Astrocyte (in vitro differentiated cells and primary cell): Measurements from ENCODE around the gene SYTL2. TPM values are rescaled to one million over a fixed set of nuclear protein-coding genes. Genes with fewer than 3 reads are reported as not detected.

Experiments
- DNase-seq: peaks from one replicate; pipeline ENCODE4 v3.0.0-alpha.2; 2010; ENCODE audit warnings: low read depth
- FAIRE-seq: peaks from 2 replicates; lab custom pipeline; 2011; peaks lifted over from hg19 to GRCh38; lab: Jason Lieb, UNC
- H2AFZ ChIP-seq: 2 replicates; pipeline ENCODE4 v1.6.0; 2012; ENCODE audit warnings: low read depth, low read length, inconsistent platforms
- H3K27ac ChIP-seq: 2 replicates; pipeline ENCODE4 v1.5.1; 2011; ENCODE audit warnings: low read depth, low read length, inconsistent platforms
- H3K27me3 ChIP-seq: 2 replicates; pipeline ENCODE4 v1.6.0; 2011; ENCODE audit warnings: low read length, inconsistent platforms; ENCODE audit not compliant: insufficient read depth
- H3K36me3 ChIP-seq: 2 replicates; pipeline ENCODE4 v1.5.1; 2011; ENCODE audit warnings: low read length, inconsistent platforms; ENCODE audit not compliant: insufficient read depth
- H3K4me1 ChIP-seq: 2 replicates; pipeline ENCODE4 v1.5.1; 2011; ENCODE audit warnings: low read length, inconsistent platforms; ENCODE audit not compliant: insufficient read depth
- H3K4me2 ChIP-seq: 2 replicates; pipeline ENCODE4 v1.6.0; 2012; ENCODE audit warnings: low read length, inconsistent platforms
- H3K4me3 ChIP-seq: 2 replicates; pipeline ENCODE4 v1.5.1; 2011; ENCODE audit warnings: low read depth, mild to moderate bottlenecking, low read length, inconsistent platforms; ENCODE audit not compliant: insufficient read depth
- H3K79me2 ChIP-seq: 2 replicates; pipeline ENCODE4 v1.6.0; 2012; ENCODE audit warnings: mild to moderate bottlenecking, low read length, inconsistent platforms; ENCODE audit not compliant: insufficient read depth
- H3K9ac ChIP-seq: 2 replicates; pipeline ENCODE4 v1.6.0; 2012; ENCODE audit warnings: mild to moderate bottlenecking, low read length, inconsistent platforms
- H3K9me3 ChIP-seq: 2 replicates; pipeline ENCODE4 v1.5.1; 2012; ENCODE audit warnings: low read depth, mild to moderate bottlenecking, low read length, inconsistent platforms; ENCODE audit not compliant: insufficient read depth
- H4K20me1 ChIP-seq: 2 replicates; pipeline ENCODE4 v1.6.0; 2012; ENCODE audit warnings: low read length, inconsistent platforms; ENCODE audit not compliant: insufficient read depth
- H3K27ac Mint-ChIP-seq: one replicate; pipeline ENCODE4 v1.8.0; 2021; ENCODE audit warnings: mild to moderate bottlenecking, mixed read lengths; ENCODE audit not compliant: unreplicated experiment
- H3K27me3 Mint-ChIP-seq: one replicate; pipeline ENCODE4 v1.8.0; 2021; ENCODE audit warnings: low read depth, mixed read lengths; ENCODE audit not compliant: unreplicated experiment
- H3K36me3 Mint-ChIP-seq: one replicate; pipeline ENCODE4 v1.8.0; 2021; ENCODE audit warnings: low read depth, mixed read lengths; ENCODE audit not compliant: unreplicated experiment
- H3K4me1 Mint-ChIP-seq: one replicate; pipeline ENCODE4 v1.8.0; 2021; ENCODE audit warnings: low read depth, mixed read lengths; ENCODE audit not compliant: unreplicated experiment
- H3K4me3 Mint-ChIP-seq: one replicate; pipeline ENCODE4 v1.8.0; 2021; ENCODE audit warnings: mild to moderate bottlenecking, moderate library complexity, mixed read lengths; ENCODE audit not compliant: unreplicated experiment
- H3K9me3 Mint-ChIP-seq: one replicate; pipeline ENCODE4 v1.8.0; 2021; ENCODE audit warnings: mild to moderate bottlenecking, mixed read lengths; ENCODE audit not compliant: unreplicated experiment
- EZH2 ChIP-seq: IDR thresholded peaks from 2 replicates; pipeline ENCODE4 v1.6.1; 2012; ENCODE audit warnings: mild to moderate bottlenecking, low read length, inconsistent platforms; ENCODE audit not compliant: insufficient read depth
- total RNA-seq: library from RNA; stranded (reverse); gene quantifications from 2 replicates; pipeline ENCODE4 v1.2.1, GENCODE V29; 2021
- TF ChIP-seq, protein P1 (sequence below): IDR thresholded peaks from 2 replicates; pipeline ENCODE4 v1.5.1; 2011; ENCODE audit warnings: low read depth, mild to moderate bottlenecking, inconsistent platforms, low read length, moderate library complexity; ENCODE audit not compliant: insufficient read depth

SYTL2 gene
- total RNA-seq, 1 donor from 2014 or later: 36.9 TPM

- no peaks in the 10 kb centered on the region for H3K27me3 ChIP-seq
- no peak overlapping the region for H3K9ac ChIP-seq
- H3K4me3 Mint-ChIP-seq: no peak overlapping the region
- H3K27ac Mint-ChIP-seq: peak overlapping the region; percentile 37
- FAIRE-seq (no peak), DNase-seq (no peak)
- no peak overlapping the region for H3K27ac ChIP-seq
- no peak for TF ChIP-seq EZH2
- TF ChIP-seq, protein P1, sequence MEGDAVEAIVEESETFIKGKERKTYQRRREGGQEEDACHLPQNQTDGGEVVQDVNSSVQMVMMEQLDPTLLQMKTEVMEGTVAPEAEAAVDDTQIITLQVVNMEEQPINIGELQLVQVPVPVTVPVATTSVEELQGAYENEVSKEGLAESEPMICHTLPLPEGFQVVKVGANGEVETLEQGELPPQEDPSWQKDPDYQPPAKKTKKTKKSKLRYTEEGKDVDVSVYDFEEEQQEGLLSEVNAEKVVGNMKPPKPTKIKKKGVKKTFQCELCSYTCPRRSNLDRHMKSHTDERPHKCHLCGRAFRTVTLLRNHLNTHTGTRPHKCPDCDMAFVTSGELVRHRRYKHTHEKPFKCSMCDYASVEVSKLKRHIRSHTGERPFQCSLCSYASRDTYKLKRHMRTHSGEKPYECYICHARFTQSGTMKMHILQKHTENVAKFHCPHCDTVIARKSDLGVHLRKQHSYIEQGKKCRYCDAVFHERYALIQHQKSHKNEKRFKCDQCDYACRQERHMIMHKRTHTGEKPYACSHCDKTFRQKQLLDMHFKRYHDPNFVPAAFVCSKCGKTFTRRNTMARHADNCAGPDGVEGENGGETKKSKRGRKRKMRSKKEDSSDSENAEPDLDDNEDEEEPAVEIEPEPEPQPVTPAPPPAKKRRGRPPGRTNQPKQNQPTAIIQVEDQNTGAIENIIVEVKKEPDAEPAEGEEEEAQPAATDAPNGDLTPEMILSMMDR: peak; percentile 35
- no peaks in the 10 kb centered on the region for H3K36me3 ChIP-seq
- H2AFZ ChIP-seq: no peak overlapping the region
- peaks cover 30% of the 10 kb centered on the region for H3K4me1 Mint-ChIP-seq
- H3K9me3 Mint-ChIP-seq: peaks cover 10% of the 10 kb centered on the region
- no peaks in the 10 kb centered on the region for H3K9me3 ChIP-seq
- H3K79me2 ChIP-seq: no peaks in the 10 kb centered on the region
- no peak overlapping the region for H3K4me3 ChIP-seq
- H3K4me1 ChIP-seq: peaks cover 26% of the 10 kb centered on the region
- H3K27me3 Mint-ChIP-seq: no peaks in the 10 kb centered on the region
- no peaks in the 10 kb centered on the region for H4K20me1 ChIP-seq
- peaks cover 3% of the 10 kb centered on the region for H3K36me3 Mint-ChIP-seq
- no peak overlapping the region for H3K4me2 ChIP-seq
Observed at GRCh38 chr11:85826116-85826855, 15.3 kb upstream of the SYTL2 start.

GRCh38 chr11:85825616-85826015, 14.7 kb upstream of the SYTL2 start:
- Mint-ChIP-seq H3K27ac (no peak overlapping the region), H3K27me3 (no peaks in the 10 kb centered on the region), H3K36me3 (peaks cover 3% of the 10 kb centered on the region), H3K9me3 (peaks cover 12% of the 10 kb centered on the region), H3K4me1 (peaks cover 30% of the 10 kb centered on the region), H3K4me3 (no peak overlapping the region)
- Histone ChIP-seq H3K9ac (no peak overlapping the region), H3K79me2 (no peaks in the 10 kb centered on the region), H4K20me1 (no peaks in the 10 kb centered on the region), H3K9me3 (no peaks in the 10 kb centered on the region), H3K4me2 (no peak overlapping the region), H3K27ac (no peak overlapping the region), H3K27me3 (no peaks in the 10 kb centered on the region), H3K4me1 (peaks cover 28% of the 10 kb centered on the region), H3K36me3 (no peaks in the 10 kb centered on the region), H3K4me3 (no peak overlapping the region), H2AFZ (no peak overlapping the region)
- TF ChIP-seq EZH2: no peak
- TF ChIP-seq, protein P1: no peak
- DNase-seq: no peak
- no peak for FAIRE-seq

DNA sequence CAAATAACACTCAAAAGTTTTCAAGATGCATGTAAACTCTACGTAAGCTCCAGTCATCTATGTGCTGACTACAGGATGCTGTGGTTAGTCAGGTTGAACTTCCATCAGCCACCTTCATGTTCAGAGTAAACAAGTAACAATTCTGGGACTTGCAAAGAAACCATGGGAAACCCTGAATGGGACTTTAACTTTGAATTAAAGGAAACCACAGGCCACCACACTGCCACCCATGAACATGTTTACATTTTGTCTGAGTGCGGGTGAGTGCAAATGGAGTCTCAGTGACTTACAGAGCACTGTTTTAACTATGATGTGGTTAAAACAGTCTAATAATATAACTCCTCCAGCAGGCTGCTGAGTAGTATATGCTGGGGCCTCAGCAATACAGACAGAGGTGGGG, 12.9 kb upstream of the SYTL2 start:
- DNase-seq: no peak
- no peaks in the 10 kb centered on the region for H3K27me3 ChIP-seq

More for the DNA sequence above, 12.9 kb upstream of the SYTL2 start:
- no peak overlapping the region for H3K4me2 ChIP-seq
- peaks cover 12% of the 10 kb centered on the region for H3K9me3 Mint-ChIP-seq
- H3K36me3 Mint-ChIP-seq: peaks cover 3% of the 10 kb centered on the region
- H3K4me3 Mint-ChIP-seq: no peak overlapping the region
- no peaks in the 10 kb centered on the region for H3K79me2 ChIP-seq
- no peak overlapping the region for H3K9ac ChIP-seq
- peaks cover 30% of the 10 kb centered on the region for H3K4me1 Mint-ChIP-seq
- H4K20me1 ChIP-seq: no peaks in the 10 kb centered on the region
- TF ChIP-seq, protein P1: no peak
- no peak for TF ChIP-seq EZH2
- no peaks in the 10 kb centered on the region for H3K9me3 ChIP-seq
- no peaks in the 10 kb centered on the region for H3K27me3 Mint-ChIP-seq
- no peak for FAIRE-seq
- H2AFZ ChIP-seq: no peak overlapping the region
- no peaks in the 10 kb centered on the region for H3K36me3 ChIP-seq
- no peak overlapping the region for H3K4me3 ChIP-seq
- peaks cover 28% of the 10 kb centered on the region for H3K4me1 ChIP-seq
- H3K27ac ChIP-seq: no peak overlapping the region
- no peak overlapping the region for H3K27ac Mint-ChIP-seq
